Left renal pelvis (tissue), 4 donors: ENCODE data around the gene CAMTA1. TPM values are rescaled to one million over a fixed set of nuclear protein-coding genes. Genes with fewer than 3 reads are reported as not detected.

Experiments used
- DNase-seq, 4 donors: peaks; one replicate each; pipeline ENCODE4 v3.0.0-alpha.2; 2013; ENCODE audit warnings: low read depth in 4 of 4, low spot score in 3 of 4
- polyA plus RNA-seq, 4 donors: library from polyadenylated mRNA; unstranded; fragments of 120-200 nt; gene quantifications; one replicate each; pipeline ENCODE4 v1.2.1, GENCODE V29; 2013; ENCODE audit not compliant: insufficient read length in 4 of 4

The CAMTA1 gene
- polyA plus RNA-seq, 4 donors = 50.7 to 99.9 (median 87.8) TPM

- DNase-seq = no peak
These were observed 84.8 kb downstream of the CAMTA1 start for GRCh38 chr1:6870086-6870485.

- no peak for DNase-seq
These were observed 85.3 kb downstream of the CAMTA1 start for GRCh38 chr1:6870571-6870970.

GRCh38 chr1:6871300-6871972, 86.2 kb downstream of the CAMTA1 start:
- DNase-seq = no peak

- no peak for DNase-seq
These were observed 87.5 kb downstream of the CAMTA1 start for GRCh38 chr1:6872573-6873261.

- no peak for DNase-seq
These were observed 88.2 kb downstream of the CAMTA1 start for GRCh38 chr1:6873298-6874015.

- no peak for DNase-seq
These were observed 89.0 kb downstream of the CAMTA1 start for GRCh38 chr1:6874298-6874697.

- DNase-seq = no peak
These were observed 95.9 kb downstream of the CAMTA1 start for GRCh38 chr1:6880951-6881690.

GRCh38 chr1:6882414-6882813, 97.2 kb downstream of the CAMTA1 start:
- DNase-seq = no peak

GRCh38 chr1:6884652-6885153, 99.4 kb downstream of the CAMTA1 start:
- DNase-seq = no peak

GRCh38 chr1:6885426-6885825, 100.2 kb downstream of the CAMTA1 start:
- no peak for DNase-seq

GRCh38 chr1:6886523-6886922, 101.3 kb downstream of the CAMTA1 start:
- DNase-seq = no peak

- no peak for DNase-seq
These were observed 103.0 kb downstream of the CAMTA1 start for GRCh38 chr1:6888268-6888667.

GRCh38 chr1:6888870-6889269, 103.6 kb downstream of the CAMTA1 start:
- DNase-seq = no peak

- DNase-seq = no peak
These were observed 104.7 kb downstream of the CAMTA1 start for GRCh38 chr1:6889875-6890480.

- DNase-seq = no peak
These were observed 105.4 kb downstream of the CAMTA1 start for GRCh38 chr1:6890686-6891085.

- DNase-seq = no peak
These were observed 106.7 kb downstream of the CAMTA1 start for GRCh38 chr1:6891781-6892579.

- no peak for DNase-seq
These were observed 108.1 kb downstream of the CAMTA1 start for GRCh38 chr1:6893388-6893787.

GRCh38 chr1:6897138-6897537, 111.9 kb downstream of the CAMTA1 start:
- DNase-seq = no peak

GRCh38 chr1:6898974-6899539, 113.8 kb downstream of the CAMTA1 start:
- no peak for DNase-seq
